ENCODE data around the gene NOP9.

GRCh38 chr14:24271134-24271833 is 28.4 kb upstream of the NOP9 start, which contains the start of gene RABGGTA:
- TF ChIP-seq CTCF (IDR thresholded peaks at IDR 0.05) (peak; percentile 71 to 86 (median 81)), POLR2A (IDR thresholded peaks at IDR 0.05; ENCODE audit: low read depth) (no peak)

Data from esophagus muscularis mucosa (tissue), 3 donors.